NB4 (cell line): ENCODE results near the gene A4GALT.
"Not testable (repeated sequence)": the region's sequence is repeated elsewhere in the genome, so short reads cannot be mapped to it uniquely, and the experiment has no call there.

Experiments used
- DNase-seq: peaks from one replicate; pipeline ENCODE4 v3.0.0; 2010; ENCODE audit warnings: low read depth
- H3K4me3 ChIP-seq: one replicate; pipeline ENCODE4 v1.5.1; 2011; ENCODE audit warnings: mild to moderate bottlenecking, low read depth, low read length, moderate library complexity
- CTCF ChIP-seq: IDR thresholded peaks from one replicate; pipeline ENCODE4 v1.5.1; 2012; ENCODE audit warnings: low read depth, low read length
- MAX ChIP-seq: IDR thresholded peaks from 2 replicates; pipeline ENCODE4 v1.6.1; 2011; ENCODE audit warnings: low read depth, low read length
- MYC ChIP-seq: IDR thresholded peaks from 2 replicates; pipeline ENCODE4 v1.6.1; 2011; ENCODE audit warnings: low read depth, low read length
- POLR2A ChIP-seq: IDR thresholded peaks from 2 replicates; pipeline ENCODE4 v1.6.1; 2011; ENCODE audit warnings: mild to moderate bottlenecking; ENCODE audit not compliant: insufficient read length; ENCODE audit errors: extremely low read depth

The A4GALT gene

GRCh38 chr22:42764895-42765363, 44.3 kb upstream of the A4GALT start:
- no peak for DNase-seq
- TF ChIP-seq CTCF (no peak), POLR2A (no peak)
- H3K4me3 ChIP-seq, result no peak overlapping the region

GRCh38 chr22:42763965-42764480, 43.4 kb upstream of the A4GALT start:
- H3K4me3 ChIP-seq, result no peak overlapping the region
- no peak for DNase-seq
- TF ChIP-seq POLR2A (no peak), MAX (no peak), CTCF (no peak), MYC (no peak)

- no peak overlapping the region for H3K4me3 ChIP-seq
- TF ChIP-seq MAX, result no peak
- no peak for TF ChIP-seq POLR2A
- TF ChIP-seq MYC, result no peak
- no peak for TF ChIP-seq CTCF
- no peak for DNase-seq
Measured at GRCh38 chr22:42760806-42761565, 40.3 kb upstream of the A4GALT start.

- DNase-seq, result no peak
- TF ChIP-seq CTCF (no peak), POLR2A (no peak), MAX (no peak), MYC (no peak)
- no peak overlapping the region for H3K4me3 ChIP-seq
Measured at GRCh38 chr22:42758931-42759629, 38.4 kb upstream of the A4GALT start.

GRCh38 chr22:42755553-42755952, 34.9 kb upstream of the A4GALT start:
- DNase-seq, result peak; percentile 51
- H3K4me3 ChIP-seq, result not testable (repeated sequence)

- DNase-seq, result not testable (repeated sequence)
Measured at GRCh38 chr22:42755121-42755520, 34.5 kb upstream of the A4GALT start.

GRCh38 chr22:42754658-42755057, 34.0 kb upstream of the A4GALT start:
- TF ChIP-seq MAX (no peak), MYC (no peak), CTCF (no peak), POLR2A (no peak)
- DNase-seq, result no peak
- no peak overlapping the region for H3K4me3 ChIP-seq

More at GRCh38 chr22:42755121-42755520, 34.5 kb upstream of the A4GALT start:
- not testable (repeated sequence) for H3K4me3 ChIP-seq
